ENCODE results near the gene FBXO2.

FBXO2 gene

DNA sequence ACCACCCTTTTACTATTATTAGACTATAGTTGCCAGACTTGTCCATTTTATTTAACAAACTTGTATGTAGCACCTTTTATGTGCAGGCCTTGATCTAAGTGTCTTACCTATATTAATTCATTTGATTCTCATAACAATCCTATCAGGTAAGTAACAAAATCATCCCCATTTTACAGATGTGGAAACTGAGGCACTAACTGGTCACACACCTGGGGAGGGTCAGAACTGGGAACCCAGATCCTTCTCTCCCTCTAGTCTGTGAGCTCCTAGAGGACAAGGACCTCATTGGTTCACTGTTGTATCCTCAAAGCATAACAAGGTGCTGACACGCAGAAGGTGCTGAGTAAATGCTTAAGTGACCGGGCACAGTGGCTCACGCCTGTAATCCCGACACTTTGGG lies 14.9 kb downstream of the FBXO2 start:
- no peak for TF ChIP-seq TEAD4 (IDR thresholded peaks at IDR 0.05)
- TF ChIP-seq ZBTB7A (IDR thresholded peaks at IDR 0.05; ENCODE audit: low read depth), result no peak
- TF ChIP-seq CREB1 (IDR thresholded peaks at IDR 0.05; ENCODE audit: low read depth), result no peak
- TF ChIP-seq, protein P1, sequence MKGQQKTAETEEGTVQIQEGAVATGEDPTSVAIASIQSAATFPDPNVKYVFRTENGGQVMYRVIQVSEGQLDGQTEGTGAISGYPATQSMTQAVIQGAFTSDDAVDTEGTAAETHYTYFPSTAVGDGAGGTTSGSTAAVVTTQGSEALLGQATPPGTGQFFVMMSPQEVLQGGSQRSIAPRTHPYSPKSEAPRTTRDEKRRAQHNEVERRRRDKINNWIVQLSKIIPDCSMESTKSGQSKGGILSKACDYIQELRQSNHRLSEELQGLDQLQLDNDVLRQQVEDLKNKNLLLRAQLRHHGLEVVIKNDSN (IDR thresholded peaks at IDR 0.05), result no peak
- no peak for TF ChIP-seq YY1 (IDR thresholded peaks at IDR 0.05; ENCODE audit: low read depth)
- TF ChIP-seq TAF1 (IDR thresholded peaks at IDR 0.05; ENCODE audit: low read depth), result no peak
- TF ChIP-seq, protein P2, sequence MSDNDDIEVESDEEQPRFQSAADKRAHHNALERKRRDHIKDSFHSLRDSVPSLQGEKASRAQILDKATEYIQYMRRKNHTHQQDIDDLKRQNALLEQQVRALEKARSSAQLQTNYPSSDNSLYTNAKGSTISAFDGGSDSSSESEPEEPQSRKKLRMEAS (IDR thresholded peaks at IDR 0.05), result no peak
- TF ChIP-seq EP300 (IDR thresholded peaks at IDR 0.05; ENCODE audit: borderline replicate concordance), result no peak

DNA sequence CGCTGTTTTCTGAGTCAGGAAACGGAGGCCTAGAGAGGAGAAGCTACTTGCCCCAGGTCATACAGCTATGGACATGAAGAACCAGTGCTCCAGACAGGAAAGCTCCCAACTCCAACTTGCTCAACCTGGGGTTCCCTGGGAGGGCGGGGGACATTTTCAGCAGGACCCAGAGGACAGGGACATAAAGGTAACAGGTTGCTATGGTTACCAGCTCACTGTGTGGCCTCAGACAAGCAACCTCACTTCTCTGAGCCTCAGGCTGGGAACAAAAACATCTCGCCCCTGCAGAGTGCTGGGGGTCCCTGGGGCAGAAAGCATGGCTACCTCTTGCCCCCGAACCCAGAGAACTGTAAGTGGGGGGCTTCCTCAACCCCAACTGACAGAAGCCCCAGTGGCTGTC lies 16.1 kb downstream of the FBXO2 start:
- TF ChIP-seq ZBTB7A (IDR thresholded peaks at IDR 0.05; ENCODE audit: low read depth) (no peak), RAD21 (IDR thresholded peaks at IDR 0.05; ENCODE audit: low read depth) (no peak), NFIC (IDR thresholded peaks at IDR 0.05) (no peak), CEBPB (IDR thresholded peaks at IDR 0.05) (no peak)

DNA sequence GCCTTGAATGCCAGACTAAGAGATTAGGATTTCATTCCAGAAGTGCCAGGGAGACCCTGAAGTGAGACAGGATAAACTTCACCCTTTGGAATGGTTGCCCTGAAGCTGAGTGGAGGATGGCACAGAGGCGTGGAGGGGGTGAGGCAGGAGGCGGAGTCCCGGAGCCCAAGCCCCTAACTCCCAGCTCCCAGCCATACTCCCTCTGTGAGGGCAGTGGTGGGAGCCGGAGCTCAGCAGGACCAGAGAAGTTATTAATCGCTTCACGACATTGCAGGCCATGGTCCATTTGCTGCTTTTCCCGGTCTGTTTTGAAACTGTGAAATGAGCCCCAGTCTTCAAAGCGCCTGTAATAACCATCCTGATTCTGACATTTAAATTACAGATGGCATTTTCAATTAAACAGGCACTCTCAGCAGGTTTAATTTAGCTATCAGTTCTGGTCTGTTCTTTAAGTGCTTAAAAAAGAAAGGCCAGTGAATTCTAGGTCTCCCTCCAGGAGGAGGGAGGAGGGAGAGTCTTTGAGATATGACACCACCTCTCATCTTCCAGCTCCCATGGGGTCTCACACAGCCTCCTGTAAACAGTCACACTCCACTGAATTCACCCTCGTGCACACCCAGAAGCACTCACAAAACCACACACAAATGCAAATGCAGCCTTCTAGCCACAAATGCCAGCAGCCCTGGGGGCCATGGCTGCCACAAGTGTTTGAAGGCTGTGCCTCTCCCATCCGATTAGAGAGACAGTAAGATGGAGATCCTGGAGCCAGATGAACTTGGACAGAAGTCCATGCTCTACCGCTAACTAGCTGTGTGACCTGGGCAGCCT lies 19.6 kb downstream of the FBXO2 start:
- TF ChIP-seq EP300 (IDR thresholded peaks at IDR 0.05; ENCODE audit: borderline replicate concordance), result no peak
- TF ChIP-seq, protein P2 (IDR thresholded peaks at IDR 0.05), result no peak
- no peak for TF ChIP-seq TCF12 (IDR thresholded peaks at IDR 0.05; ENCODE audit: low read depth)
- TF ChIP-seq TAF1 (IDR thresholded peaks at IDR 0.05; ENCODE audit: low read depth), result no peak
- no peak for TF ChIP-seq NFIC (IDR thresholded peaks at IDR 0.05)

DNA sequence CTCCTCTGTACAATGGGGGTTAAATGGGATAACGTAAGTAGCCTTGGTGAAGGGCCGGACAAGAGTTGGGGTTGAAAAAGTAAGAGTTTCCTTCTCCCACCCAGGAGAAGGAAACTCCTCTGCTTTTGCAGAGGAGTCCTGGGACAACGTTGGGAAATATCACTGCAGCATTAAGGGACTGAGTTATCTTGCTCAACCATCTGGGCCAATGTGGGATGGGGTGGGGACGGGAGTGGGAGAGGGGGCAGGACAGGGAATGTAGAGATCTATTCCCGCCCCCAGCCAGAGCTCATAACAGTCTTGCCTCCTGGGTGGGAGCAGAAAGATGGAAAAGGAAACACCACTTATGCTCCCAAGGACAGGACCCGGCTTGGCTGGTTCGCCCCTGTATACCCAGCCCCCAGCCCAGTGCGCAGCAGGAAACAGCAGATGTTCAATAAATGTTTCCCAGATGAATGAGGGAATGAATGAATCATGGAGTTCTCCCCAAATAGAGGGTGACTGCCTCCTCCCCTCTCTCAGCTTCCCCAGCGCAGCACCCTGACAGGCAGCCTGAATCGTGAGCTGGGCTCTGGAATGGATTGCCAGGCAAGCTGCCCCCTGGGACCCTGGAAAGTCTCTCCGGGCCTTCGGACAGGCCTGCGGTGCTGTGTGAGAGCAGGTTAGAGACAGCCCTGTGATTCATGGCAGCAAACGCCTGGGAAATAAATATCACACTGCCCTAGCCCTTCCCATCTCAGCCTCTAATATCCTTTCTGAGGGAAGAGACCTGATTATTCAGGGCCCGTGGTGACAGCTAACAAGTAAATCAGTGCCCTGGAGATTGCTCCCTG lies 24.8 kb downstream of the FBXO2 start:
- TF ChIP-seq EP300 (IDR thresholded peaks at IDR 0.05; ENCODE audit: borderline replicate concordance) (no peak), YY1 (IDR thresholded peaks at IDR 0.05; ENCODE audit: low read depth) (no peak), ZBTB7A (IDR thresholded peaks at IDR 0.05; ENCODE audit: low read depth) (no peak), EGR1 (IDR thresholded peaks at IDR 0.05) (no peak), TCF12 (IDR thresholded peaks at IDR 0.05; ENCODE audit: low read depth) (no peak)

DNA sequence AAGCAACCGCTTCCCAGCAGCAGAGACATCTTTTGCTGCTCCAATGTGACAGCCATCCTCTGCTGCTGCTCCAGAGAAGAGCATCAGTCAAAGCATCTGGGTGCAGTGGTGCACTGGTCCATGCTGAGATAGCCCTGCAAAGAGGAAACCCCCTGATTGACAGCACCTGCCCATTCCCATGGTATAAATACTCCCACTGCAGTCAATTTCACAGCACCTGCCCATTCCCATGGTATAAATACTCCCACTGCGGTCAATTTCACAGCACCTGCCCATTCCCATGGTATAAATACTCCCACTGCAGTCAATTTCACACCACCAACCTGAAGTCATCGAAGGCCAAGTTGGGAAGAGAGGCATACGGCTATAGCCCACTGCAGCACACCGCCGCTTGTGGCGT lies 25.5 kb downstream of the FBXO2 start:
- TF ChIP-seq YY1 (IDR thresholded peaks at IDR 0.05; ENCODE audit: low read depth) (no peak), TEAD4 (IDR thresholded peaks at IDR 0.05) (no peak), CEBPB (IDR thresholded peaks at IDR 0.05) (no peak), EP300 (IDR thresholded peaks at IDR 0.05; ENCODE audit: borderline replicate concordance) (no peak)
- TF ChIP-seq, protein P3, sequence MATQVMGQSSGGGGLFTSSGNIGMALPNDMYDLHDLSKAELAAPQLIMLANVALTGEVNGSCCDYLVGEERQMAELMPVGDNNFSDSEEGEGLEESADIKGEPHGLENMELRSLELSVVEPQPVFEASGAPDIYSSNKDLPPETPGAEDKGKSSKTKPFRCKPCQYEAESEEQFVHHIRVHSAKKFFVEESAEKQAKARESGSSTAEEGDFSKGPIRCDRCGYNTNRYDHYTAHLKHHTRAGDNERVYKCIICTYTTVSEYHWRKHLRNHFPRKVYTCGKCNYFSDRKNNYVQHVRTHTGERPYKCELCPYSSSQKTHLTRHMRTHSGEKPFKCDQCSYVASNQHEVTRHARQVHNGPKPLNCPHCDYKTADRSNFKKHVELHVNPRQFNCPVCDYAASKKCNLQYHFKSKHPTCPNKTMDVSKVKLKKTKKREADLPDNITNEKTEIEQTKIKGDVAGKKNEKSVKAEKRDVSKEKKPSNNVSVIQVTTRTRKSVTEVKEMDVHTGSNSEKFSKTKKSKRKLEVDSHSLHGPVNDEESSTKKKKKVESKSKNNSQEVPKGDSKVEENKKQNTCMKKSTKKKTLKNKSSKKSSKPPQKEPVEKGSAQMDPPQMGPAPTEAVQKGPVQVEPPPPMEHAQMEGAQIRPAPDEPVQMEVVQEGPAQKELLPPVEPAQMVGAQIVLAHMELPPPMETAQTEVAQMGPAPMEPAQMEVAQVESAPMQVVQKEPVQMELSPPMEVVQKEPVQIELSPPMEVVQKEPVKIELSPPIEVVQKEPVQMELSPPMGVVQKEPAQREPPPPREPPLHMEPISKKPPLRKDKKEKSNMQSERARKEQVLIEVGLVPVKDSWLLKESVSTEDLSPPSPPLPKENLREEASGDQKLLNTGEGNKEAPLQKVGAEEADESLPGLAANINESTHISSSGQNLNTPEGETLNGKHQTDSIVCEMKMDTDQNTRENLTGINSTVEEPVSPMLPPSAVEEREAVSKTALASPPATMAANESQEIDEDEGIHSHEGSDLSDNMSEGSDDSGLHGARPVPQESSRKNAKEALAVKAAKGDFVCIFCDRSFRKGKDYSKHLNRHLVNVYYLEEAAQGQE (IDR thresholded peaks at IDR 0.05; ENCODE audit: low read depth), result no peak

DNA sequence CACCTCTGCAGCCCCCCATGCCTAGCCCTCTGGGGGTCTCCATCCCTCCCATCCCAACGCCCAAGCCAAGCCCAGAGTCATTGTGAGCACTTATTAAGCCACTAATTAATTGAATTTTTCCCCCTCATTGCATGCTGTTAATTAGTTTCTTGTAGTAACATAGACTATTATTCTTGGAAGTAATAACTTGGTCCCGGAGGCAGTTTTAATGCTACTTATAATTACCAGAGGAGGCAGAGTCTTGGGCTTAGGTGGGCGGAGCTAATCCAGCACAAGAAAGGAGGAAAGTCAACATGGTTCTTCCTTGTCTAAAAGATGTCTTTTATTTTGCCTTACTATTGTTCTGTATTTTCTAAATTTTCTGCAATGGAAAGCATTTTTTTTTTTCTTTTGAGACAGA lies 27.7 kb downstream of the FBXO2 start:
- TF ChIP-seq YY1 (IDR thresholded peaks at IDR 0.05; ENCODE audit: low read depth), result no peak
- TF ChIP-seq CREB1 (IDR thresholded peaks at IDR 0.05; ENCODE audit: low read depth), result no peak
- TF ChIP-seq FOXM1 (IDR thresholded peaks at IDR 0.05; ENCODE audit: borderline replicate concordance, low read depth), result no peak
- TF ChIP-seq, protein P1 (IDR thresholded peaks at IDR 0.05), result no peak
- no peak for TF ChIP-seq TCF12 (IDR thresholded peaks at IDR 0.05; ENCODE audit: low read depth)
- TF ChIP-seq EGR1 (IDR thresholded peaks at IDR 0.05), result no peak
- TF ChIP-seq RAD21 (IDR thresholded peaks at IDR 0.05; ENCODE audit: low read depth), result no peak
- no peak for TF ChIP-seq TAF1 (IDR thresholded peaks at IDR 0.05; ENCODE audit: low read depth)
- TF ChIP-seq TEAD4 (IDR thresholded peaks at IDR 0.05), result no peak
- TF ChIP-seq, protein P2 (IDR thresholded peaks at IDR 0.05), result no peak
- TF ChIP-seq, protein P3 (IDR thresholded peaks at IDR 0.05; ENCODE audit: low read depth), result no peak
- TF ChIP-seq ZBTB7A (IDR thresholded peaks at IDR 0.05; ENCODE audit: low read depth), result no peak
- TF ChIP-seq EP300 (IDR thresholded peaks at IDR 0.05; ENCODE audit: borderline replicate concordance), result no peak
- no peak for TF ChIP-seq NFIC (IDR thresholded peaks at IDR 0.05)
- no peak for TF ChIP-seq CEBPB (IDR thresholded peaks at IDR 0.05)
